Spleen (tissue), 7 donors: ENCODE results near the gene PELI2.

Experiments used
- POLR2A ChIP-seq, 3 donors: fragments of 450-650 bp; IDR thresholded peaks; one replicate each; pipeline ENCODE4 v1.5.1; 2017; ENCODE audit warnings: antibody characterized with exemption in 3 of 3, mild to moderate bottlenecking in 1 of 3
- POLR2AphosphoS5 ChIP-seq, 3 donors: sonication (generic); formaldehyde crosslinking; IDR thresholded peaks; one replicate each; pipeline ENCODE4 v1.5.1; 2017; ENCODE audit warnings: antibody characterized with exemption in 3 of 3
- TF ChIP-seq, protein P1 (sequence below), 11 experiments: fragments of 200-600 bp in 7 of 11; fragments of 450-650 bp in 4 of 11; sonication (generic) in 4 of 11; IDR thresholded peaks in 8 of 11; conservative IDR thresholded peaks in 3 of 11; 1 replicate in 7 of 11; 2 replicates in 4 of 11; pipeline versions ENCODE4 v1.4.0 to v1.8.0; 2016 to 2021; ENCODE audit warnings: antibody characterized with exemption in 11 of 11, inconsistent platforms in 4 of 11, mild to moderate bottlenecking in 1 of 11
- donor health status: DM: no; HTN: no; CAD: no; lungs with moderate emphysema.
- donor health status: DM: no; HTN: no; CAD: no.
- donor health status: DM: no; HTN: no; CAD: no.

DNA sequence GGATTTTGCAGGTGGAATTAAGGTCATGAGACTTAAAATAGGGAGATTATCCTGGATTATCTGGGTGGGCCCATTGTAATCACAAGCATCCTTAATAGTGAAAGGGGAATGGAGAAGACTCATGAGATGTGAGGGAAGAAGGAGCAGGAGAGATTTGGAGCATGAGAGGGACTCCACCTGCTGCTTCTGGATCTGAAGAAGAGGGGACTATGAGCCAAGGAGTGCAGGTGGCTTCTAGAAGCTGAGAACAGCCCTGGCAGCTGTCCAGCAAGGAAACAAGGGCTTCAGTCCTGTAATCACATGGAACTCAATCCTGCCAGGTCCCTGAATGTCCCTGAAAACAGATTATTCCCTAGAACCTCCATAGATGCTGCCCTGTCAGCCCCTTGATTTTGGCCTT lies 67.8 kb downstream of the PELI2 start:
- TF ChIP-seq, protein P1, sequence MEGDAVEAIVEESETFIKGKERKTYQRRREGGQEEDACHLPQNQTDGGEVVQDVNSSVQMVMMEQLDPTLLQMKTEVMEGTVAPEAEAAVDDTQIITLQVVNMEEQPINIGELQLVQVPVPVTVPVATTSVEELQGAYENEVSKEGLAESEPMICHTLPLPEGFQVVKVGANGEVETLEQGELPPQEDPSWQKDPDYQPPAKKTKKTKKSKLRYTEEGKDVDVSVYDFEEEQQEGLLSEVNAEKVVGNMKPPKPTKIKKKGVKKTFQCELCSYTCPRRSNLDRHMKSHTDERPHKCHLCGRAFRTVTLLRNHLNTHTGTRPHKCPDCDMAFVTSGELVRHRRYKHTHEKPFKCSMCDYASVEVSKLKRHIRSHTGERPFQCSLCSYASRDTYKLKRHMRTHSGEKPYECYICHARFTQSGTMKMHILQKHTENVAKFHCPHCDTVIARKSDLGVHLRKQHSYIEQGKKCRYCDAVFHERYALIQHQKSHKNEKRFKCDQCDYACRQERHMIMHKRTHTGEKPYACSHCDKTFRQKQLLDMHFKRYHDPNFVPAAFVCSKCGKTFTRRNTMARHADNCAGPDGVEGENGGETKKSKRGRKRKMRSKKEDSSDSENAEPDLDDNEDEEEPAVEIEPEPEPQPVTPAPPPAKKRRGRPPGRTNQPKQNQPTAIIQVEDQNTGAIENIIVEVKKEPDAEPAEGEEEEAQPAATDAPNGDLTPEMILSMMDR (IDR thresholded peaks at IDR 0.05 in 8 of 11, conservative IDR thresholded peaks at IDR 0.05 in 3 of 11) = no peak
- TF ChIP-seq POLR2A (IDR thresholded peaks at IDR 0.05) (no peak), POLR2AphosphoS5 (IDR thresholded peaks at IDR 0.05) (no peak)
